ENCODE data around the gene HKDC1. TPM values are rescaled to one million over a fixed set of nuclear protein-coding genes. Genes with fewer than 3 reads are reported as not detected.

Gene HKDC1
- total RNA-seq, 4 donors from 2014 or later: 0.17 to 0.22 TPM; not detected in 2

- TF ChIP-seq CTCF (IDR thresholded peaks at IDR 0.05; ENCODE audit: low read depth): no peak
These were observed 9.0 kb upstream of the HKDC1 start for GRCh38 chr10:69211104-69211503.

- TF ChIP-seq CTCF (IDR thresholded peaks at IDR 0.05; ENCODE audit: low read depth): no peak
These were observed 8.6 kb upstream of the HKDC1 start for GRCh38 chr10:69211524-69211923.

- no peak for TF ChIP-seq CTCF (IDR thresholded peaks at IDR 0.05; ENCODE audit: low read depth)
These were observed 6.4 kb upstream of the HKDC1 start for GRCh38 chr10:69213591-69214311.

- TF ChIP-seq CTCF (IDR thresholded peaks at IDR 0.05; ENCODE audit: low read depth): no peak
These were observed 5.4 kb upstream of the HKDC1 start for GRCh38 chr10:69214666-69215131.

GRCh38 chr10:69215405-69216171, 4.5 kb upstream of the HKDC1 start:
- no peak for TF ChIP-seq CTCF (IDR thresholded peaks at IDR 0.05; ENCODE audit: low read depth)

- TF ChIP-seq CTCF (IDR thresholded peaks at IDR 0.05; ENCODE audit: low read depth): no peak
These were observed 3.5 kb upstream of the HKDC1 start for GRCh38 chr10:69216577-69217118.

GRCh38 chr10:69217119-69217754, 2.9 kb upstream of the HKDC1 start:
- TF ChIP-seq CTCF (IDR thresholded peaks at IDR 0.05; ENCODE audit: low read depth): no peak
